K562 (cell line): Measurements from ENCODE around the gene ATP2A3. TPM values are rescaled to one million over a fixed set of nuclear protein-coding genes. Genes with fewer than 3 reads are reported as not detected.

Source experiments
- ATF3 ChIP-seq, 2 experiments: fragments of 450-650 bp in 1 of 2; sonication (generic) in 1 of 2; formaldehyde crosslinking in 1 of 2; IDR thresholded peaks in 1 of 2; conservative IDR thresholded peaks in 1 of 2; 2 replicates each; pipeline versions ENCODE4 v1.6.1 to v1.8.1; 2016 to 2023; ENCODE audit warnings: mild to moderate bottlenecking in 2 of 2, moderate library complexity in 2 of 2, inconsistent platforms in 1 of 2, missing genetic modification reagents in 1 of 2
- ATF4 ChIP-seq: fragments of 450-650 bp; formaldehyde crosslinking; IDR thresholded peaks from 2 replicates; pipeline ENCODE4 v1.4.0; 2022; ENCODE audit warnings: mild to moderate bottlenecking, moderate library complexity
- ATF6 ChIP-seq: sonication (generic); formaldehyde crosslinking; IDR thresholded peaks from 2 replicates; pipeline ENCODE4 v1.4.0; 2020; ENCODE audit warnings: mild to moderate bottlenecking, missing genetic modification reagents
- ATF7 ChIP-seq: fragments of 450-650 bp; IDR thresholded peaks from 2 replicates; pipeline ENCODE4 v1.7.1; 2014; ENCODE audit warnings: mild to moderate bottlenecking, moderate library complexity
- CGGBP1 ChIP-seq: fragments of 250-450 bp; sonication (Bioruptor Pico); IDR thresholded peaks from 2 replicates; pipeline ENCODE4 v1.9.0; 2021; ENCODE audit warnings: mild to moderate bottlenecking
- CXXC5 ChIP-seq: fragments of 250-450 bp; sonication (Bioruptor Pico); IDR thresholded peaks from 2 replicates; pipeline ENCODE4 v1.8.0; 2022; ENCODE audit warnings: inconsistent platforms, mild to moderate bottlenecking, moderate library complexity
- MTA1 ChIP-seq: fragments of 450-650 bp; IDR thresholded peaks from 2 replicates; pipeline ENCODE4 v1.6.1; 2017; ENCODE audit warnings: borderline replicate concordance
- NFIX ChIP-seq: fragments of 250-450 bp; sonication (Bioruptor Pico); IDR thresholded peaks from 2 replicates; pipeline ENCODE4 v1.4.0; 2020; ENCODE audit warnings: low read depth, mild to moderate bottlenecking, moderate library complexity
- RCOR1 ChIP-seq, 2 experiments: IDR thresholded peaks; 2 replicates each; pipeline ENCODE4 v1.6.1; 2012; ENCODE audit warnings: low read depth in 2 of 2, low read length in 2 of 2, borderline replicate concordance in 1 of 2, improper control_type of control experiment in 1 of 2
- RFX1 ChIP-seq: fragments of 450-650 bp; IDR thresholded peaks from 2 replicates; pipeline ENCODE4 v1.6.1; 2016; ENCODE audit warnings: mild to moderate bottlenecking, moderate library complexity
- TCFL5 ChIP-seq: fragments of 250-450 bp; sonication (Bioruptor Pico); conservative IDR thresholded peaks from 2 replicates; pipeline ENCODE4 v1.6.1; 2021; ENCODE audit warnings: mild to moderate bottlenecking, moderate library complexity, matching md5 sums
- ZBTB26 ChIP-seq: fragments of 450-650 bp; formaldehyde crosslinking; IDR thresholded peaks from 2 replicates; pipeline ENCODE4 v1.4.0; 2022; ENCODE audit warnings: missing genetic modification characterization
- ZNF561 ChIP-seq: fragments of 450-650 bp; formaldehyde crosslinking; conservative IDR thresholded peaks from 2 replicates; pipeline ENCODE4 v1.4.0; 2020; ENCODE audit warnings: mild to moderate bottlenecking, moderate library complexity
- polyA plus RNA-seq, 8 experiments: library from polyadenylated mRNA; depleted of rRNA in 4 of 8; stranded (reverse) in 5 of 8; unstranded in 3 of 8; fragments of >200 nt; fragmentation: Nextera tagmentation in 2 of 8; fragmentation: Illumina TruSeq in 1 of 8; extraction: Ambion mirVana in 2 of 8; extraction: Trizol in 1 of 8; gene quantifications; 2 replicates each; pipeline versions ENCODE4 v1.2.1 to v1.2.3, GENCODE V29; 2011 to 2014; ENCODE audit warnings: inconsistent platforms in 1 of 8, missing spikeins in 1 of 8
- total RNA-seq, 7 experiments: library from RNA; depleted of rRNA in 6 of 7; stranded (reverse); fragments of >200 nt in 6 of 7; fragmentation: Illumina TruSeq in 2 of 7; extraction: Trizol in 2 of 7; gene quantifications; 2 replicates each; pipeline versions ENCODE4 v1.2.1 to v1.2.3, GENCODE V29; 2011 to 2021; ENCODE audit warnings: low replicate concordance in 1 of 7

Gene ATP2A3
- total and polyA plus RNA-seq, 9 of the 15 experiments (the other 6 are each of a cell fraction or from before 2014, with no cell fraction given): 0.65 to 103 (median 31.3) TPM

- TF ChIP-seq MTA1: no peak
- TF ChIP-seq NFIX (CRISPR knock-in tag): no peak
- no peak for TF ChIP-seq RFX1
- no peak for TF ChIP-seq ATF3 (IDR thresholded peaks at IDR 0.05)
- no peak for TF ChIP-seq ATF3 (CRISPR knock-in tag; conservative IDR thresholded peaks at IDR 0.05)
- TF ChIP-seq ZBTB26 (CRISPR knock-in tag): no peak
- TF ChIP-seq CGGBP1 (CRISPR knock-in tag): no peak
- 0 out of 2 replicates have a peak, but pooled peaks have one; percentile 58 for TF ChIP-seq ATF6 (CRISPR knock-in tag)
- peak; percentile 77 for TF ChIP-seq TCFL5 (CRISPR knock-in tag)
- TF ChIP-seq CXXC5: peak; percentile 95
- peak; percentile 52; the same call in 1 of the 2 replicates for TF ChIP-seq ATF4
- TF ChIP-seq RCOR1 (IDR thresholded peaks at IDR 0.05; ENCODE audit: borderline replicate concordance in 1 of 2, low read depth in 2 of 2, low read length in 2 of 2): peak in 1 of 2 experiments; percentile 28; a peak in 1 of 4 replicates
- peak; percentile 50 for TF ChIP-seq ATF7
- no peak for TF ChIP-seq ZNF561 (CRISPR knock-in tag)
Observed at GRCh38 chr17:4004517-4005295, 40.5 kb upstream of the ATP2A3 start (continued).
